HG03159 (cell line): ENCODE measurements around the gene CIAO3.
A peak's percentile ranks its signal among the peaks of the same experiment; 100 is the strongest.

Source experiments
- ATAC-seq: cut with Tn5 transposase; IDR thresholded peaks from one replicate; pipeline ENCODE4 v1.9.1; 2021; ENCODE audit warnings: mild to moderate bottlenecking, moderate library complexity; ENCODE audit not compliant: unreplicated experiment

Gene CIAO3

DNA sequence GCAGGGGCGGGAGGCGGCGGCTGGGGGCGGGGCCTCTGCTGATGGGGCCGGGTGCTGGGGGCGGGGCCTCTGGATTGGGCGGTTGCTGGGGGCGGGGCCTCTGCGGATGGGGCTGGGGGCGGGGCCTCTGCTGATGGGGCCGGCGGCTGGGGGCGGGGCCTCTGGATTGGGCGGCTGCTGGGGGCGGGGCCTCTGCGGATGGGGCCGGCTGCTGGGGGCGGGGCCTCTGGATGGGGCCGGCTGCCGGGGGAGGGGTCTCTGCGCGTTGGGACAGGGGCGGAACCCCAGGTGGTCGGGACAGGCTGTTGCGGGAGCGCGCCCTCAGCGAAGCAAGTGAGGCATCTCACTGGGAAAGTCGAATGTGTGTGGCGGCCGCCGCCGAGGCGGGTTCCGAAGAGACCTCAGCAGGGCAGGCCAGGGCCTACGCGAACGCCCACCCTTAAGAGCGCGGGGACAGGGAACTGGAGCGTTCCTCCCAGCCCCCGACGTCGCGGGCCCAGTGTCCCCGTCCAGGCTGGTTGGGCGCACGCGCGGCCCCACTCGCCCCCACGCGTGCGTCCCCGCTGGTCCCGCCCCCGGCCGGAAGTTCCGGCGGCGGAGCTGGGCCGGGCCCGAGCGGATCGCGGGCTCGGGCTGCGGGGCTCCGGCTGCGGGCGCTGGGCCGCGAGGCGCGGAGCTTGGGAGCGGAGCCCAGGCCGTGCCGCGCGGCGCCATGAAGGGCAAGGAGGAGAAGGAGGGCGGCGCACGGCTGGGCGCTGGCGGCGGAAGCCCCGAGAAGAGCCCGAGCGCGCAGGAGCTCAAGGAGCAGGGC is 60.8 kb downstream of the CIAO3 start, which contains the start of gene STUB1:
STUB1 (plus strand) TSS at position 597 of the 811 bp plus-strand sequence; CDS start at position 713, 116 bp downstream.
- ATAC-seq = peak; percentile 32
